Endothelial cell of umbilical vein (primary cell): ENCODE data around the gene CPLANE2. TPM values are rescaled to one million over a fixed set of nuclear protein-coding genes. Genes with fewer than 3 reads are reported as not detected.
A peak's percentile ranks its signal among the peaks of the same experiment; 100 is the strongest.

Experiments
- BruUV-seq: library from RNA; stranded (reverse); fragments of 400-500 nt; replicated peaks from 2 replicates; lab custom pipeline; 2021; lab: Mats Ljungman, UMichigan
- CTCF ChIA-PET: fragments of 300-600, 350-600 bp; sonication (Branson Sonifier 250); formaldehyde crosslinking; loops from one replicate; lab custom pipeline; 2021; ENCODE audit warnings: antibody characterized with exemption, inconsistent platforms; lab: Charles Lee
- POLR2A ChIA-PET: fragments of 300-600, 350-600 bp; sonication (Branson Sonifier 250); formaldehyde crosslinking; loops from one replicate; lab custom pipeline; 2021; ENCODE audit warnings: antibody characterized with exemption, inconsistent platforms; lab: Charles Lee
- DNase-seq: peaks from one replicate; pipeline ENCODE4 v3.0.0-alpha.2; 2011; ENCODE audit warnings: low read depth, low spot score
- FAIRE-seq: peaks from 2 replicates; lab custom pipeline; 2011; peaks lifted over from hg19 to GRCh38; lab: Jason Lieb, UNC
- H2AFZ ChIP-seq: 2 replicates; pipeline ENCODE4 v1.6.0; 2012; ENCODE audit warnings: low read depth, low read length, control low read depth, inconsistent platforms
- H3K27ac ChIP-seq: 2 replicates; pipeline ENCODE4 v1.5.1; 2011; ENCODE audit warnings: low read depth, mild to moderate bottlenecking, control low read depth, low read length, moderate library complexity; ENCODE audit not compliant: insufficient read depth
- H3K27me3 ChIP-seq, 2 experiments: 2 replicates each; pipeline versions ENCODE4 v1.6.0 to v1.6.1; 2011; ENCODE audit warnings: low read length in 2 of 2, mixed read lengths in 1 of 2; ENCODE audit not compliant: control insufficient read depth in 2 of 2, insufficient read depth in 2 of 2
- H3K36me3 ChIP-seq, 2 experiments: 2 replicates in 1 of 2; 3 replicates in 1 of 2; pipeline ENCODE4 v1.5.1; 2011; ENCODE audit warnings: low read length in 2 of 2, mild to moderate bottlenecking in 1 of 2, moderate library complexity in 1 of 2; ENCODE audit not compliant: control insufficient read depth in 2 of 2, insufficient read depth in 2 of 2; ENCODE audit errors: extremely low read depth in 1 of 2
- H3K4me1 ChIP-seq: 3 replicates; pipeline ENCODE4 v1.5.1; 2011; ENCODE audit warnings: mild to moderate bottlenecking, low read length; ENCODE audit not compliant: control insufficient read depth, insufficient read depth; ENCODE audit errors: extremely low read depth
- H3K4me2 ChIP-seq: 2 replicates; pipeline ENCODE4 v1.6.1; 2011; ENCODE audit warnings: low read length, control low read depth, mixed read lengths; ENCODE audit not compliant: insufficient read depth
- H3K4me3 ChIP-seq, 3 experiments: fragments of 200-600 bp in 1 of 3; sonication (generic), shearing (Covaris generic) in 1 of 3; replicated peaks in 1 of 3; 2 replicates each; pipeline ENCODE4 v1.5.1; 2011 to 2016; ENCODE audit warnings: control low read depth in 3 of 3, low read length in 3 of 3, mild to moderate bottlenecking in 2 of 3, inconsistent platforms in 1 of 3, low read depth in 1 of 3, moderate library complexity in 1 of 3; ENCODE audit not compliant: insufficient read depth in 1 of 3
- H3K79me2 ChIP-seq: 2 replicates; pipeline ENCODE4 v1.6.0; 2012; ENCODE audit warnings: low read length, inconsistent platforms; ENCODE audit not compliant: control insufficient read depth, insufficient read depth
- H3K9ac ChIP-seq: replicated peaks from 2 replicates; pipeline ENCODE3; 2011; ENCODE audit warnings: low read length, control low read depth; ENCODE audit not compliant: insufficient read depth; ENCODE audit errors: extremely low read depth
- H3K9me1 ChIP-seq: replicated peaks from 3 replicates; pipeline ENCODE4 v1.6.0; 2011; ENCODE audit warnings: mild to moderate bottlenecking, low read length; ENCODE audit not compliant: control insufficient read depth, insufficient read depth; ENCODE audit errors: extremely low read depth
- H3K9me3 ChIP-seq: replicated peaks from 2 replicates; pipeline ENCODE4 v1.5.1; 2012; ENCODE audit warnings: low read length, inconsistent platforms; ENCODE audit not compliant: control insufficient read depth, insufficient read depth
- H4K20me1 ChIP-seq: replicated peaks from 2 replicates; pipeline ENCODE3; 2011; ENCODE audit warnings: mild to moderate bottlenecking, low read length; ENCODE audit not compliant: control insufficient read depth, insufficient read depth; ENCODE audit errors: extremely low read depth
- CTCF ChIP-seq, 2 donors: IDR thresholded peaks; 1 replicate in 1 of 2; 2 replicates in 1 of 2; pipeline ENCODE4 v1.5.1; 2011; ENCODE audit warnings: low read length in 2 of 2, mild to moderate bottlenecking in 2 of 2, moderate library complexity in 2 of 2, control low read depth in 1 of 2, inconsistent platforms in 1 of 2, low read depth in 1 of 2; ENCODE audit not compliant: insufficient read depth in 1 of 2; ENCODE audit errors: extremely low read depth in 1 of 2
- EZH2 ChIP-seq: IDR thresholded peaks from 2 replicates; pipeline ENCODE4 v1.6.1; 2012; ENCODE audit warnings: borderline replicate concordance, low read depth, mild to moderate bottlenecking, moderate library complexity, low read length, inconsistent platforms; ENCODE audit not compliant: severe bottlenecking
- FOS ChIP-seq: IDR thresholded peaks from 2 replicates; pipeline ENCODE4 v1.6.1; 2011; ENCODE audit warnings: mild to moderate bottlenecking, low read length, moderate library complexity, borderline replicate concordance; ENCODE audit not compliant: insufficient read depth
- GATA2 ChIP-seq: IDR thresholded peaks from 2 replicates; pipeline ENCODE4 v1.7.0; 2011; ENCODE audit warnings: low read depth, mild to moderate bottlenecking, moderate library complexity, mixed read lengths, low read length; ENCODE audit not compliant: insufficient read length, insufficient read depth
- JUN ChIP-seq: IDR thresholded peaks from 2 replicates; pipeline ENCODE4 v1.6.1; 2011; ENCODE audit warnings: borderline replicate concordance, low read depth; ENCODE audit not compliant: insufficient read length, insufficient read depth
- MAX ChIP-seq: IDR thresholded peaks from 2 replicates; pipeline ENCODE4 v1.6.1; 2011; ENCODE audit not compliant: insufficient read depth, insufficient read length
- MYC ChIP-seq: IDR thresholded peaks from one replicate; pipeline ENCODE4 v1.6.1; 2011; ENCODE audit warnings: mild to moderate bottlenecking, low read depth, low read length
- POLR2AphosphoS5 ChIP-seq: IDR thresholded peaks from 2 replicates; pipeline ENCODE4 v1.6.1; 2012; ENCODE audit warnings: low read depth, mild to moderate bottlenecking, control low read depth, low read length, moderate library complexity; ENCODE audit not compliant: insufficient read depth
- dilution Hi-C: fragments of 300-500 bp; cut with MboI; formaldehyde crosslinking; loops from one replicate; pipeline ENCODE4 v1.15.0; 2019; ENCODE audit warnings: low sequenced_read_pairs; ENCODE audit not compliant: extremely low pct_ligation_motif_present
- intact Hi-C: fragments of 100-400 bp; cut with micrococcal nuclease; formaldehyde crosslinking; loops from one replicate; pipeline ENCODE4 v1.10.0; 2022
- polyA plus RNA-seq, 4 experiments: library from polyadenylated mRNA; depleted of rRNA in 3 of 4; stranded (reverse) in 3 of 4; unstranded in 1 of 4; fragments of >200 nt; gene quantifications; 2 replicates each; pipeline versions ENCODE4 v1.2.1 to v1.2.3, GENCODE V29; 2011 to 2012; ENCODE audit warnings: missing spikeins in 1 of 4
- total RNA-seq: library from RNA; stranded (reverse); gene quantifications from 2 replicates; pipeline ENCODE4 v1.2.3, GENCODE V29; 2021

Gene CPLANE2
- total and polyA plus RNA-seq, 2 donors (not counting 3 experiments of a cell fraction or from before 2014, with no cell fraction given) = 3.9 to 4.6 TPM

GRCh38 chr1:16243936-16244649 is 7.1 kb upstream of the CPLANE2 start:
- Histone ChIP-seq H4K20me1 (no peaks in the 10 kb centered on the region), H3K79me2 (no peaks in the 10 kb centered on the region), H3K9me1 (no peaks in the 10 kb centered on the region), H3K27ac (no peak overlapping the region), H3K4me1 (peaks cover 17% of the 10 kb centered on the region), H3K9ac (no peak overlapping the region), H3K27me3 (no peaks in the 10 kb centered on the region), H3K4me3 (no peak overlapping the region), H3K9me3 (no peaks in the 10 kb centered on the region), H3K4me2 (no peak overlapping the region), H3K36me3 (peaks cover 0 to 2% of the 10 kb centered on the region in 2 experiments), H2AFZ (no peak overlapping the region)
- dilution Hi-C loops = no loop called here
- FAIRE-seq (peak; percentile 97), DNase-seq (peak; percentile 87)
- BruUV-seq = no TSS peak
- intact Hi-C loops = loop anchor here (1.0 kb wide), 4 partner anchors 38 to 165 kb away; no protein-coding TSS in a partner anchor
- CTCF ChIA-PET = interaction anchor here (1.1 to 9.5 kb wide), 14 partner anchors 10 to 174 kb away, joined by 3 to 179 read pairs (median 7); partner anchors contain the start of genes ARHGEF19 and FAM131C
- TF ChIP-seq EZH2 (no peak), GATA2 (no peak), MYC (no peak), POLR2AphosphoS5 (no peak), FOS (no peak), MAX (no peak), JUN (no peak), CTCF (IDR thresholded peaks at IDR 0.05; ENCODE audit: extremely low read depth in 1 of 2, insufficient read depth in 1 of 2, low read depth in 1 of 2, low read length in 2 of 2) (peak; percentile 83 to 85)
- POLR2A ChIA-PET = no interaction called here
